Activated T-helper 2 cell treated with anti-CD3 and anti-CD28 coated beads, Interferon-gamma antibody, Interleukin-2, Interleukin-4, amounts not matched to agents 10 μg/mL and 5 μg/mL and 100 μg/mL, durations not matched to agents 14 hours and 24 hours and 36 hours (primary cell): ENCODE data around the gene SRMS. TPM values are rescaled to one million over a fixed set of nuclear protein-coding genes. Genes with fewer than 3 reads are reported as not detected.

ENCODE experiments used
- DNase-seq: peaks from one replicate; pipeline ENCODE4 v3.0.0; 2021; ENCODE audit warnings: low spot score
- H3K27ac Mint-ChIP-seq: one replicate; pipeline ENCODE4 v1.8.0; 2021; ENCODE audit warnings: mixed read lengths
- H3K27me3 Mint-ChIP-seq: one replicate; pipeline ENCODE4 v1.8.0; 2021; ENCODE audit warnings: low read depth, mixed read lengths
- H3K36me3 Mint-ChIP-seq: one replicate; pipeline ENCODE4 v1.8.0; 2021; ENCODE audit warnings: low read depth, mixed read lengths
- H3K4me1 Mint-ChIP-seq: one replicate; pipeline ENCODE4 v1.8.0; 2021; ENCODE audit warnings: low read depth, mixed read lengths
- H3K4me3 Mint-ChIP-seq: one replicate; pipeline ENCODE4 v1.8.0; 2021; ENCODE audit warnings: low read depth, mild to moderate bottlenecking, moderate library complexity, mixed read lengths
- H3K9me3 Mint-ChIP-seq: one replicate; pipeline ENCODE4 v1.8.0; 2021; ENCODE audit warnings: mixed read lengths
- intact Hi-C: fragments of 100-400 bp; cut with micrococcal nuclease; formaldehyde crosslinking; loops from one replicate; pipeline ENCODE4 v1.15.1; 2023
- total RNA-seq: library from RNA; stranded (reverse); gene quantifications from 2 replicates; pipeline ENCODE4 v1.2.3, GENCODE V29; 2022

The SRMS gene
- total RNA-seq, 1 donor from 2014 or later = not detected

DNA sequence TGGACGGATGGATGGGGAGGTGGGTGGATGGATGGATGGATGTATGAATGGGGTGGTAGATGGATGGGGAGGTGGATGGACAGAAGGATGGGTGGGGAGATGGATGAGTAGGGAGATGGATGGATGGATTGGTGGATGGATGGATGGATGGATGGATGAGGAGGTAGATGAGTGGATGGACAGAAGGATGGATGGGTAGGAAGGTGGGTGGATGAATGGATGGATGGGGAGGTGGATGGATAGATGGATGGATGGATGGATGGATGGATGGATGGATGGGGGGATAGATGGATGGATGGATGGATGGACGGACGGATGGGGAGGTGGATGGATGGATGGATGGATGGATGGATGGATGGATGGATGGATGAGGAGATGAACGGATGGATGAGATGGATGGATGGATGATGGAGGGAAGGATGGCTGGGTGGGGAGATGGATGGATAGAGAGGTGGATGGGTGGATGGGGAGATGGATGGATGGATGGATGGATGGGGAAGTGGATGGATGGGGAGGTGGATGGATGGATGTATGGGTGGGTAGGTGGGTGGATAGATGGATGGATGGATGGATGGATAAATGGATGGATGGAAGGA lies 55.8 kb downstream of the SRMS start:
- H3K36me3 Mint-ChIP-seq = no peaks in the 10 kb centered on the region
- H3K9me3 Mint-ChIP-seq = no peaks in the 10 kb centered on the region
- peaks cover 3% of the 10 kb centered on the region for H3K27me3 Mint-ChIP-seq
- no peak for DNase-seq
- no peak overlapping the region for H3K4me3 Mint-ChIP-seq
- peaks cover 2% of the 10 kb centered on the region for H3K4me1 Mint-ChIP-seq
- intact Hi-C loops = no loop called here
- no peak overlapping the region for H3K27ac Mint-ChIP-seq

DNA sequence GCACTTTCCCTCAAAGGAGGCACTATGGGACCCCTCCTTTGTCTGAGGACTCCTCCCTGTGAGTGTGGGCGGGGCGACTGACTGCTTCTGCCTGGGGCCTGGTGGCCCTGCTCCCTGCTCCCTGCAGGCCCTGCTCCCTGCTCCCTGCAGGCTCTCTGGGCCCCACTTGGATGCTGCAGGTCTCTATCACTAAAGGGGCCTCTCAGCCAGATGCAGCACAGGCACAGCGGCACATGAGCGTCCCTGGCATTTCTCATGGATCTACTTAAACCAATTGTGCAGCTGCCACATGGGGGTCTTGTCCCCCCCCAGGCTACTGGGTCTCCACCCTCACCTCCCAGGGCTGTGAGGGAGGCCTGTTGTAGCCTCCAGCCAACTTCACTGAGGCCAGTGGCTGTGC lies 56.5 kb downstream of the SRMS start:
- DNase-seq = no peak
- Mint-ChIP-seq H3K4me1 (no peaks in the 10 kb centered on the region), H3K4me3 (no peak overlapping the region), H3K36me3 (no peaks in the 10 kb centered on the region), H3K9me3 (no peaks in the 10 kb centered on the region), H3K27me3 (peaks cover 2% of the 10 kb centered on the region), H3K27ac (no peak overlapping the region)
- intact Hi-C loops = no loop called here

Other genes starting within 250 kb of the SRMS start
- gene CHRNA4, start 186.4 kb downstream of the SRMS start, total RNA-seq = not detected in 2 replicates
- gene KCNQ2, start 75.1 kb downstream of the SRMS start, total RNA-seq = not detected in 2 replicates
- gene EEF1A2, start 48.7 kb downstream of the SRMS start, total RNA-seq = 1.4 and 2.4 TPM in 2 replicates
- 135 and 143 TPM in 2 replicates for gene PPDPF, start 27.0 kb downstream of the SRMS start, total RNA-seq
- gene PTK6, start 10.4 kb downstream of the SRMS start, total RNA-seq = 0.32 and 0.46 TPM in 2 replicates
- 0.18 and 0.27 TPM in 2 replicates for gene FNDC11, start 6.4 kb upstream of the SRMS start, total RNA-seq
- 10.3 and 11.5 TPM in 2 replicates for gene HELZ2, start 26.5 kb upstream of the SRMS start, total RNA-seq
- 12.4 and 13.6 TPM in 2 replicates for gene GMEB2, start 79.4 kb upstream of the SRMS start, total RNA-seq
- 6.5 and 7.1 TPM in 2 replicates for gene STMN3, start 105.7 kb upstream of the SRMS start, total RNA-seq
- gene RTEL1, start 110.6 kb upstream of the SRMS start, total RNA-seq = 44.0 and 46.9 TPM in 2 replicates
- not detected in 2 replicates for gene TNFRSF6B, start 148.9 kb upstream of the SRMS start, total RNA-seq
- gene ARFRP1, start 160.2 kb upstream of the SRMS start, total RNA-seq = 59.0 and 59.1 TPM in 2 replicates
- 29.0 and 36.1 TPM in 2 replicates for gene ZGPAT, start 160.3 kb upstream of the SRMS start, total RNA-seq
- 15.7 TPM in 2 replicates for gene LIME1, start 188.9 kb upstream of the SRMS start, total RNA-seq
- 48.3 and 53.0 TPM in 2 replicates for gene SLC2A4RG, start 192.0 kb upstream of the SRMS start, total RNA-seq